ENCODE data around the gene ACTA1.
"Not testable (repeated sequence)": the region's sequence is repeated elsewhere in the genome, so short reads cannot be mapped to it uniquely, and the experiment has no call there.

- not testable (repeated sequence) for TF ChIP-seq CTCF (IDR thresholded peaks at IDR 0.05); ZFX (IDR thresholded peaks at IDR 0.05; ENCODE audit: borderline replicate concordance)
Observed at GRCh38 chr1:229412810-229413209, 21.1 kb downstream of the ACTA1 start.

Measured in 22Rv1 (cell line).